ENCODE results near the gene SINHCAF.
"Not testable (repeated sequence)": the region's sequence is repeated elsewhere in the genome, so short reads cannot be mapped to it uniquely, and the experiment has no call there.

Gene SINHCAF

GRCh38 chr12:31260840-31261239, 65.1 kb downstream of the SINHCAF start:
- DNase-seq = no peak

GRCh38 chr12:31259136-31259886, 66.6 kb downstream of the SINHCAF start:
- no peak for DNase-seq

DNA sequence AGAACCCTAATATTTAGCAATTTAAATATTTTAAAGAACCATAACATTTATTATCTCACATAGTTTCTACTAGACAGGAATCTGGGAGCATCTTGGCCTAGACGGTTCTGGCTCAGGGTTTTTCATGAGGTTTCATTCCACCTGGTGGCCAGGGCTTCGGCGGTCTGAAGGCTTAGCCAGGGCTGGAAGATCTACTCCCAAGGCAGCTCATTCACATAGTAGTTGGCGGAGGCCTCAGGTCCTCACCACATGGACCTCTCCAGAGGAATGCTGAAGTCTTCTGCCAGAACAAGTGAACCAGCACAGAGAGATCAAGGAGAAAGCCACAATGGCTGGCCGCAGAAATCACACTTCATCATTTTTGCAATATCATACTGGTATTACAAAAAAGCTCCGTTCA, 68.2 kb downstream of the SINHCAF start:
- no peak for DNase-seq

DNA sequence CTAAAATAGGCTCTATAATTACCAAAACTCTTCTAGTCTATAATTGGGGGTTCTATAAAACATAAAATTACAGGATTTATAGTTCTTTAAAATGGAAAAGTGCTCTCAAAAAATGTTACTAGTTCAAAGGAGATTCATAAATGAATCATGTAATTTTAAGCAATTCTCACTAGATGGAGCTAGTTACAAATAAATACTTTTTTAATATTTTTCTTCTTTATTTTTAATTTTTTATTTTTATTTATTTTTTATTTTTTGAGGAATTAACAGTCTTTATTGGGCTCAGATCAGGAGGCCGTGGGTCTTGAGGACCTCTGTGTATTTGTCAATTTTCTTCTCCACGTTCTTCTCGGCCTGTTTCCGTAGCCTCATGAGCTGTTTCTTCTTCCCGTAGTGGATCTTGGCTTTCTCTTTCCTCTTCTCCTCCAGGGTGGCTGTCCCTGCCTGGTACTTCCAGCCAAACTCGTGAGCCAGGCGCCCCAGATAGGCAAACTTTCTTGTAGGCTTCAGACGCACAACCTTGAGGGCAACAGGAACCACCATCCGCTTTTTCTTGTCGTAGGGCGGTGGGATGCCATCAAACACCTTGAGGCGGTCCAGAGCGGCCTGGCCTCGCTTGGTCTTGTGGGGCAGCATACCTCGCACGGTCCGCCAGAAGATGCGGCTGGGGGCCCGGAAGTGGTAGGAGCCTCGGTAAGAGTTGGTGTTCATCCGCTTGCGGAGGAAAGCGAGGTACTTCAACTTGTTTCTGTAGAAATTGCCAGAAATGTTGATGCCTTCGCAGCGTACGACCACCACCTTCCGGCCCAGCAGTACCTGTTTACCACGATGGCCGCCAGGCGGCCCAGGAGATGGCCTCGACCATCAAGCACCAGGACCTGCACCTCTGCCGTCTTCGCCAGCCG, 74.0 kb downstream of the SINHCAF start:
- not testable (repeated sequence) for DNase-seq

DNA sequence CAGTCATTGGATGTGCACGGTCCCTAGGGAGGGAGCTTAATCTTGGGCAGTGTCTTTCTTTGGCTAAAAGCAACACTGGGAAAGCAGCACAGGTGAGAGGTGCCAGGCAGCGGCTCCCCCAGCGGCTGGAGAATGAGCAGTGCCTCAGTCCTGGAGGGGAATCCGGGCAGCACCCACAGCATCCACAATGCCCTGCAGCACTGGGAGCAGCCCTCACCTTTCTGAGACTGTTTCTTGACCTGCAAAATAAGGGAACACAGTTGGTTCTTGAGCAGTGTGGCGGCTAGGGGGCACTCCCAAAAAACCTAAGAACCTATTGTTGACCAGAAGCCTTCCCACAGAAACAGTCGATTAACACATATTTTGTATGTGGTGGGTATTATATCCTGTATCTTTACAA, 75.8 kb downstream of the SINHCAF start:
- DNase-seq = no peak

DNA sequence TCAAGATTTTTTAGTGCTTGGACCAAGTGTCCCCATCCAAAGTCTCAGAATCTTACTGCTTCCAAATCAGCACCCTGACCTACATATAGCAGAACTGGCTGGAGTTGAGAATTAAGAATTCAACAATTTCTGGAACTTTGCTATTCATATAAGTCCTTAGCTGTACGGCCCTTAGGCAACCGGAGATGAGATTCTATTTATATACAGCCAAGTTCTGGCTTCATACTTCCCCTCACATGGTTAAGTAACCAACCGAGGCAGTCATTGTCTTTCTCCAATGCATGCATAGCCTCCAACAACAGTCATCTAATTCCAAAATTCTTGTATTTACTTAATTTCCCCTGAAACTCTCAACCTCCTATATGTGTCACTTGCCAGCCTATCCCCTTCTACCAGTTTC, 76.6 kb downstream of the SINHCAF start:
- no peak for DNase-seq

DNA sequence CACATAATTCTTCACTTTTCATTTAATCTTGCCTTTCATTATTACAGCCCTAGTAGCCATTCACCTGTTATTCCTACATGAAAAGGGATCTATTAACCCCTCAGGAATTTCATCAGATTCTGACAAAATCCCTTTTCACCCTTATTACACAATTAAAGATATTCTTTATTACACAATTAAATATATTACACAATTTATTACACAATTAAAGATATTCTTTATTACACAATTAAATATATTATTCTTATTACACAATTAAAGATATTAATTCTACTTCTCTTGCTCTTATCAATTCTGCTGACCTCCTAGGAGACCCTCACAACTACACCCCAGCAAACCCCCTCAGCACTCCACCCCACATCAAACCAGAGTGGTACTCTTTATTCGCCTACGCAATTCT, 77.1 kb downstream of the SINHCAF start:
- no peak for DNase-seq

- DNase-seq = no peak
These were observed 77.6 kb downstream of the SINHCAF start for GRCh38 chr12:31248337-31248736.

- no peak for DNase-seq
These were observed 79.5 kb downstream of the SINHCAF start for GRCh38 chr12:31246470-31246850.

DNA sequence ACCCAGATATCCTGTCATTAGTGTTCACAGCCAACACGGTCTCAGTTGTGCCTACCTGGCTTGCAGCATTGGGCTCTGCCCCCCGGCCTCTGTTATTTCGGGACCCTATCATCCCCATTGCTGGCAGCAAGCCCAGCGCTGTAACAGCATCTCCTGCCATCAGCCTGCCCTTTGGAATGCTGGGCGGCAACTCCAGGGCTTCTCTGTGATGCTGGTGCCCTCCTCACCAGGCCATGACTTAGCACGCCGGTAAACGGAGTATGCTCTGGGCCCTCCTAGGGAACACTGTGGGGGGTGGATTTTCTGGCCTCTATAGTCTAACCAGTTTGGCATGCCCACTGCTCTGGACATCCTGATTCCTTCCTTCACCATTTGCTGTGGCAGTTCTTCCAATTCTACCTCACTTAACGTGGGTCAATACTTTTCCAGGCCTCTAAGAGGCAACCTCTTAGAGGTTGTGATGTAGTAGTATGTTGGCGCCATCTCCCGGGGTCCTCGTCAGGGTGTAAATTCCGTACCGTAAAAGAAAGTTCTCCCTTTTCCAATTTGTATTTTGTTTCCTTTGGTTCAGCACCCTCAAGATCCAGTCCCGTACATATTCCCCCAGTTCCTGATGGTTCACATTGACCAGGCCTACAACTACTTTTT, 80.0 kb downstream of the SINHCAF start:
- DNase-seq = no peak

DNA sequence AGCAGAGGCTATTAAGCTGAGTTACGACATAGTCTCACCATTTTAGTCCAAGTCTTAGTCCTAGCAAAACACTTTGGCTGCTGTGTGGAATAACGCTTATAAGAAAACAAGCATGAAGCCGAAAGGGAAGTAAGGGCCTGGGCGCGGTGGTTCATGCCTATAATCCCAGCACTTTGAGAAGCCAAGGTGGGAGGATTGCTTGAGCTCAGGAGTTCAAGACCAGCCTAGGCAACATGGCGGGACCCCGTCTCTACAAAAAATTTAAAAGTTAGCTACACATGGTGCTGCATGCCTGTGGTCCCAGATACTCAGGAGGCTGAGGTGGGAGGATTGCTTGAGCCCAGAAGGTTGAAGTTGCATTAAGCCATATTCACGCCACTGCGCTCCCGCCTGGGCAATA, 83.5 kb downstream of the SINHCAF start:
- DNase-seq = not testable (repeated sequence)

DNA sequence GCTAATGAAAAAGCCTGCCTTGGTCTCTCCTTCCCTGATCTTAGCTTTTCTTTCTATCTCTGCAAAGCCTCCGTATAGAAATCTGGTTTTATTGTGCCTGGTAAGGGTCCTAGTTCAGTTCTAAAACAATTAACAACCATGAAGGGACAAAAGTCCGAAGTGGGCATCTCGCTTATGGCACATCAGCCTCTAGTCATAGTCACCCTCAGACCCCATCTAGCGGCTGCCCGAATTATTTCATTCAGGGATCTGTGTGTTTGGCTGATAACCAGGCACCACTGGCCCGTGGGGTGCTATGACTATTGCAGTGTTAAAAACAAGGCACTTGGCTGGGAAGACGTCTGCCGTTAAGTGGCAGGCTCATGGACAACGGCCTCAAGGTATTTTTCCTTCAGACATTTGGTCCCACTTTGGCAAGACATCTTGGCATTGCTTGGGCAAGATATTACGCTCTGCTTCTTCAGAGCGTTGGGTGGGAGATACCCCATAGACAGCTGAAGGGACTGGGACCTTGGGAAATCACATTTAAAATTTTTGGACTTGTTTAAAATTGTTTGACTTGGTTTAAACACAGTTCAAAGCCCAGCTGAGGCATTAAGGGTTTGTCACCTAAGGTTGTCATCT, 87.1 kb downstream of the SINHCAF start:
- peak; percentile 32 for DNase-seq

DNA sequence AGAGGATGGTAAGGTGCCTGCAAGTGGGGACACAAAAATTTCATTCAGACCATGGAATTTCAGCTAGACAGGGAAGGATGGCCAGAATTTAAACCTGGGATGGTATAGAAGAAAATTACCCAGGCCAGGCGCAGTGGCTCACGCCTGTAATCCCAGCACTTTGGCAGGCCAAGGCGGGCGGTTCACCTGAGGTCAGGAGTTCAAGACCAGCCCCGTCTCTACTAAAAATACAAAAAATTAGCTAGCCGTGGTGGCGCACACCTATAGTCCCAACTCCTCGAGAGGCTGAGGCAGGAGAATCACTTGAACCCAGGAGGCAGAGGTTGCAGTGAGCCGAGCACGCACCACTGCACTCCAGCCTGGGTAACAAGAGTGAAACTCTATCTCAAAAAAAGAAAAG, 87.6 kb downstream of the SINHCAF start:
- not testable (repeated sequence) for DNase-seq

GRCh38 chr12:31236998-31237637, 88.8 kb downstream of the SINHCAF start:
- DNase-seq = no peak

GRCh38 chr12:31235868-31236395, 90.0 kb downstream of the SINHCAF start:
- no peak for DNase-seq

- DNase-seq = no peak
These were observed 90.7 kb downstream of the SINHCAF start for GRCh38 chr12:31234955-31235867.

GRCh38 chr12:31234053-31234840, 91.7 kb downstream of the SINHCAF start:
- no peak for DNase-seq

DNA sequence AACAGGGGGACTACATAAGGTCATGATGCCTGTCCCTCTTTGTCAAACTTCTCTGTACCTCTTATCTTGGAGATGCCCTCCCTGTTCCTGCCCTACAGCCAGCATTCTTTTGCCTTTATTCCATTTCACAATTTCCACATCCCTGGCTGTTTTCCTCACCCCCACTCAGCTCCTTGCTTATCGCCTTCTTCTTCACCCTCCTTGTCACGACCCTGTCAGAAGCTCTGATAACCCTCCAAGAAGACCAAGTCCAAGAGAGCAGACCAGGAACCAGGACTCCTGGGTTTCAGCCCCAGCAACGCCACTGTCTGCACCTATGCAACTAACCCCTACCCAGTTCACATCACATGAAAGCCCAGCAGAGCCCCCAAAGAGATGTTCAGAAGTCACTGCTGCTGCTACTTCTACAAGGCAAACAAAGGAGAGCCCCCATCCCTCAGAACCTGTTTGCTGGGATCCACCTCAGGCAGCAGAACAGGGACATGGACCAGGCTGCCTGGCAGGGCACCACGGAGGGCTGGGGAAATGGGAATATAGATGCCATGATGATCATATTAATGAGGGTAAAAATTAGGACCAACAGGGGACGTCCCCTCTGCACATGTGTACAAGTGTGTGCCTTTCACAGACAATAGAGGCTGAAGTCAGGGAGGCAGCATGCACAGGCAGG, 92.8 kb downstream of the SINHCAF start:
- no peak for DNase-seq

- DNase-seq = no peak
These were observed 93.5 kb downstream of the SINHCAF start for GRCh38 chr12:31232361-31232965.

All from NCI-H1048 (cell line).